ENCODE measurements around the gene CFAP97D1. TPM values are rescaled to one million over a fixed set of nuclear protein-coding genes. Genes with fewer than 3 reads are reported as not detected.

The CFAP97D1 gene
- total RNA-seq, 1 experiment from 2014 or later = 0.13 TPM

GRCh38 chr17:43808076-43808475, 27.8 kb downstream of the CFAP97D1 start:
- CTCF ChIA-PET = interaction anchor here (1.4 kb wide), 1 partner anchor 38 kb away, joined by 5 read pairs; no protein-coding TSS in a partner anchor
- no peak overlapping the region for H3K27ac Mint-ChIP-seq
- H3K36me3 Mint-ChIP-seq = peaks cover 10% of the 10 kb centered on the region

More at GRCh38 chr17:43808076-43808475, 27.8 kb downstream of the CFAP97D1 start:
- TF ChIP-seq IRF2 (CRISPR knock-in tag; IDR thresholded peaks at IDR 0.05; ENCODE audit: borderline replicate concordance, low read depth) (no peak), E2F4 (CRISPR knock-in tag; IDR thresholded peaks at IDR 0.05; ENCODE audit: borderline replicate concordance, low read depth) (no peak), HMGA2 (CRISPR knock-in tag; IDR thresholded peaks at IDR 0.05) (no peak), PRDM15 (CRISPR knock-in tag; IDR thresholded peaks at IDR 0.05) (no peak), SMAD4 (CRISPR knock-in tag; IDR thresholded peaks at IDR 0.05) (no peak), AFF4 (CRISPR knock-in tag; IDR thresholded peaks at IDR 0.05; ENCODE audit: borderline replicate concordance) (no peak), CREM (CRISPR knock-in tag; IDR thresholded peaks at IDR 0.05) (no peak), ZBTB21 (CRISPR knock-in tag; IDR thresholded peaks at IDR 0.05; ENCODE audit: borderline replicate concordance) (no peak), ATF1 (CRISPR knock-in tag; IDR thresholded peaks at IDR 0.05) (no peak), ESRRA (CRISPR knock-in tag; IDR thresholded peaks at IDR 0.05; ENCODE audit: borderline replicate concordance) (no peak), FOXJ3 (CRISPR knock-in tag; IDR thresholded peaks at IDR 0.05; ENCODE audit: borderline replicate concordance) (no peak), ZMAT4 (CRISPR knock-in tag; IDR thresholded peaks at IDR 0.05) (no peak)
- TF ChIP-seq, protein P1, sequence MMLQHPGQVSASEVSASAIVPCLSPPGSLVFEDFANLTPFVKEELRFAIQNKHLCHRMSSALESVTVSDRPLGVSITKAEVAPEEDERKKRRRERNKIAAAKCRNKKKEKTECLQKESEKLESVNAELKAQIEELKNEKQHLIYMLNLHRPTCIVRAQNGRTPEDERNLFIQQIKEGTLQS (CRISPR knock-in tag; conservative IDR thresholded peaks at IDR 0.05) = no peak
- TF ChIP-seq, protein P2, sequence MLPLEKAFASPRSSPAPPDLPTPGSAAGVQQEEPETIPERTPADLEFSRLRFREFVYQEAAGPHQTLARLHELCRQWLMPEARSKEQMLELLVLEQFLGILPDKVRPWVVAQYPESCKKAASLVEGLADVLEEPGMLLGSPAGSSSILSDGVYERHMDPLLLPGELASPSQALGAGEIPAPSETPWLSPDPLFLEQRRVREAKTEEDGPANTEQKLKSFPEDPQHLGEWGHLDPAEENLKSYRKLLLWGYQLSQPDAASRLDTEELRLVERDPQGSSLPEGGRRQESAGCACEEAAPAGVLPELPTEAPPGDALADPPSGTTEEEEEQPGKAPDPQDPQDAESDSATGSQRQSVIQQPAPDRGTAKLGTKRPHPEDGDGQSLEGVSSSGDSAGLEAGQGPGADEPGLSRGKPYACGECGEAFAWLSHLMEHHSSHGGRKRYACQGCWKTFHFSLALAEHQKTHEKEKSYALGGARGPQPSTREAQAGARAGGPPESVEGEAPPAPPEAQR (CRISPR knock-in tag; IDR thresholded peaks at IDR 0.05) = no peak
- TF ChIP-seq, protein P3, sequence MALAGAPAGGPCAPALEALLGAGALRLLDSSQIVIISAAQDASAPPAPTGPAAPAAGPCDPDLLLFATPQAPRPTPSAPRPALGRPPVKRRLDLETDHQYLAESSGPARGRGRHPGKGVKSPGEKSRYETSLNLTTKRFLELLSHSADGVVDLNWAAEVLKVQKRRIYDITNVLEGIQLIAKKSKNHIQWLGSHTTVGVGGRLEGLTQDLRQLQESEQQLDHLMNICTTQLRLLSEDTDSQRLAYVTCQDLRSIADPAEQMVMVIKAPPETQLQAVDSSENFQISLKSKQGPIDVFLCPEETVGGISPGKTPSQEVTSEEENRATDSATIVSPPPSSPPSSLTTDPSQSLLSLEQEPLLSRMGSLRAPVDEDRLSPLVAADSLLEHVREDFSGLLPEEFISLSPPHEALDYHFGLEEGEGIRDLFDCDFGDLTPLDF (CRISPR knock-in tag; IDR thresholded peaks at IDR 0.05) = no peak
- DNase-seq (ENCODE audit: low spot score) = no peak
- POLR2A ChIA-PET = no interaction called here
- H3K4me3 Mint-ChIP-seq = no peak overlapping the region
- H3K4me1 Mint-ChIP-seq = peaks cover 37% of the 10 kb centered on the region
- no peaks in the 10 kb centered on the region for H3K27me3 Mint-ChIP-seq (ENCODE audit: low read depth)
- peaks cover 4% of the 10 kb centered on the region; the same call in 1 of the 2 replicates for H3K9me3 Mint-ChIP-seq
- no peak for ATAC-seq
